Measurements from ENCODE around the gene CKS1B. TPM values are rescaled to one million over a fixed set of nuclear protein-coding genes. Genes with fewer than 3 reads are reported as not detected.

The CKS1B gene
- polyA plus RNA-seq, 1 experiment: 111 TPM

GRCh38 chr1:155010211-155010918, 35.9 kb downstream of the CKS1B start:
- no peak for DNase-seq (ENCODE audit: low read depth)
- Histone ChIP-seq H3K36me3 (ENCODE audit: control insufficient read depth, insufficient read depth, low read length) (peaks cover 7% of the 10 kb centered on the region), H3K4me3 (ENCODE audit: low read depth, low read length) (no peak overlapping the region), H3K27me3 (ENCODE audit: control insufficient read depth, insufficient read depth, low read length) (no peaks in the 10 kb centered on the region)
- POLR2A ChIA-PET: no interaction called here
- TF ChIP-seq CTCF (IDR thresholded peaks at IDR 0.05; ENCODE audit: insufficient read depth, low read depth, low read length): no peak
- CTCF ChIA-PET: interaction anchor here (1.0 to 10.2 kb wide), 3 partner anchors 14 to 35 kb away, joined by 3 to 95 read pairs (median 3); partner anchors contain the start of gene LENEP

GRCh38 chr1:155011004-155011416, 36.5 kb downstream of the CKS1B start:
- TF ChIP-seq CTCF (IDR thresholded peaks at IDR 0.05; ENCODE audit: insufficient read depth, low read depth, low read length): no peak
- ChIA-PET POLR2A (no interaction called here), CTCF (interaction anchor here (1.0 to 10.2 kb wide), 3 partner anchors 15 to 34 kb away, joined by 3 to 95 read pairs (median 3); partner anchors contain the start of gene LENEP)
- Histone ChIP-seq H3K4me3 (ENCODE audit: low read depth, low read length) (no peak overlapping the region), H3K36me3 (ENCODE audit: control insufficient read depth, insufficient read depth, low read length) (peaks cover 11% of the 10 kb centered on the region), H3K27me3 (ENCODE audit: control insufficient read depth, insufficient read depth, low read length) (no peaks in the 10 kb centered on the region)
- DNase-seq (ENCODE audit: low read depth): no peak

DNA sequence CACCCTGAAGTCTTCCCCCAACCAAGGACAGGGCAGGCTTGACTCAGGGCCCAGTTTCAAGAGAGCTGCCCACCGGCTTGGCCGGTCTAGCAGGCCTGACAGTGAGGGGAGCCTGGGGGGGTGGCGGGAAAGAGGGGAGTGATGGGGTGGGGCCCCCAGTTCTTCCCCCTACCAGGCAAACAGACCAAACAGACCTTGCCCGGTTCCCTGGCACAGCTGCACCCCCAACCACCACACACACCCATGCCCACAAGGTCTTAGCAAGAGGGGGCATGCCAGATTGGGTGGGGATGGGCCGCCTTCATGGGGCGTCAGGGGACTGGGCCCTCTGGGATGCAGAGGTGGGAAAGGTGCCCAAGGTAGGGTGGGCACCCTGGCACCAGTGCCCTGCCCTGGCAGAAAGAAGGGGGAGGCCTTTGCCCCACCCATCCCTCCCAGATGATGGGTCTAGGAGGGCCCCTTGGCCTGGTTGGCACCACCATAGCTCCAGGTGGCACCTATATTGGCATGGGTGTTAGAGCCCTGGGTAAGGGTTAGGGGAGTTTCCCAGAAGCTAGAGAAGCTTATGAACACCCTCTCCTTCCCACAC, 37.0 kb downstream of the CKS1B start:
- H3K27me3 ChIP-seq (ENCODE audit: control insufficient read depth, insufficient read depth, low read length): no peaks in the 10 kb centered on the region
- H3K4me3 ChIP-seq (ENCODE audit: low read depth, low read length): no peak overlapping the region
- no peak for DNase-seq (ENCODE audit: low read depth)
- ChIA-PET POLR2A (no interaction called here), CTCF (interaction anchor here (1.1 to 10.2 kb wide), 3 partner anchors 15 to 49 kb away, joined by 3 to 95 read pairs (median 3); partner anchors contain the start of genes LENEP and PYGO2)
- peaks cover 11% of the 10 kb centered on the region for H3K36me3 ChIP-seq (ENCODE audit: control insufficient read depth, insufficient read depth, low read length)
- no peak for TF ChIP-seq CTCF (IDR thresholded peaks at IDR 0.05; ENCODE audit: insufficient read depth, low read depth, low read length)

GRCh38 chr1:155012026-155012546, 37.6 kb downstream of the CKS1B start:
- CTCF ChIA-PET: interaction anchor here (1.1 to 10.2 kb wide), 3 partner anchors 16 to 50 kb away, joined by 3 to 95 read pairs (median 3); partner anchors contain the start of genes LENEP and PYGO2
- no peak for DNase-seq (ENCODE audit: low read depth)
- Histone ChIP-seq H3K4me3 (ENCODE audit: low read depth, low read length) (no peak overlapping the region), H3K36me3 (ENCODE audit: control insufficient read depth, insufficient read depth, low read length) (peaks cover 11% of the 10 kb centered on the region), H3K27me3 (ENCODE audit: control insufficient read depth, insufficient read depth, low read length) (no peaks in the 10 kb centered on the region)
- TF ChIP-seq CTCF (IDR thresholded peaks at IDR 0.05; ENCODE audit: insufficient read depth, low read depth, low read length): no peak
- POLR2A ChIA-PET: no interaction called here
